C4-2B (cell line): ENCODE results near the gene SNX8.

Experiments used
- ZFX ChIP-seq: fragments of 450-650 bp; IDR thresholded peaks from 2 replicates; pipeline ENCODE4 v1.6.1; 2017
- TF ChIP-seq, protein P1 (sequence below): fragments of 450-650 bp; conservative IDR thresholded peaks from 2 replicates; pipeline ENCODE4 v1.5.1; 2017; ENCODE audit warnings: mild to moderate bottlenecking

DNA sequence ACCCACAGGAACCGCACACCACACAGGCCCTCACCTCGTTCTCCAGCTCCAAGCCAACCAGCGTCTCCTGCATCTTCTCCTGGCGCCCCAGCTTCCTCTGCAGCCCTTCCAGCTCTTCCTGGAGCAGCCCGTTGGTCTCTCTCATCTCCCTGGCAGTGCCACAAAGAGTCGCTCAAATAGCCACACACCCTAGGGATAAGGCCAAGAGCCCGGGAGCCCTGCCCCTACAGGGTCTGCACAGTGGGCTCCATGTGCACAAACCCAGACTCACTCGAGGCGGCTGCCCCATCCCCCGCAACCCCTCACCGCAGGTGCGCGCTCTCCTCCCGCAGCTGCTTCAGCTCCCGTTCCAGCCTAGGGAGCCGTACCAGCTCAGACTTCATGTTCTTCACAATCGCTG is 98.4 kb downstream of the SNX8 start:
- TF ChIP-seq, protein P1, sequence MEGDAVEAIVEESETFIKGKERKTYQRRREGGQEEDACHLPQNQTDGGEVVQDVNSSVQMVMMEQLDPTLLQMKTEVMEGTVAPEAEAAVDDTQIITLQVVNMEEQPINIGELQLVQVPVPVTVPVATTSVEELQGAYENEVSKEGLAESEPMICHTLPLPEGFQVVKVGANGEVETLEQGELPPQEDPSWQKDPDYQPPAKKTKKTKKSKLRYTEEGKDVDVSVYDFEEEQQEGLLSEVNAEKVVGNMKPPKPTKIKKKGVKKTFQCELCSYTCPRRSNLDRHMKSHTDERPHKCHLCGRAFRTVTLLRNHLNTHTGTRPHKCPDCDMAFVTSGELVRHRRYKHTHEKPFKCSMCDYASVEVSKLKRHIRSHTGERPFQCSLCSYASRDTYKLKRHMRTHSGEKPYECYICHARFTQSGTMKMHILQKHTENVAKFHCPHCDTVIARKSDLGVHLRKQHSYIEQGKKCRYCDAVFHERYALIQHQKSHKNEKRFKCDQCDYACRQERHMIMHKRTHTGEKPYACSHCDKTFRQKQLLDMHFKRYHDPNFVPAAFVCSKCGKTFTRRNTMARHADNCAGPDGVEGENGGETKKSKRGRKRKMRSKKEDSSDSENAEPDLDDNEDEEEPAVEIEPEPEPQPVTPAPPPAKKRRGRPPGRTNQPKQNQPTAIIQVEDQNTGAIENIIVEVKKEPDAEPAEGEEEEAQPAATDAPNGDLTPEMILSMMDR, result no peak
- TF ChIP-seq ZFX, result no peak
